GM18907 (cell line): Measurements from ENCODE around the gene ZC3H4.
"Not testable (repeated sequence)": the region's sequence is repeated elsewhere in the genome, so short reads cannot be mapped to it uniquely, and the experiment has no call there.

Experiments used
- ATAC-seq: cut with Tn5 transposase; IDR thresholded peaks from one replicate; pipeline ENCODE4 v1.9.1; 2021; ENCODE audit warnings: mild to moderate bottlenecking, moderate library complexity; ENCODE audit not compliant: unreplicated experiment

The ZC3H4 gene

GRCh38 chr19:47057328-47057727 lies 56.2 kb downstream of the ZC3H4 start:
- ATAC-seq: no peak

DNA sequence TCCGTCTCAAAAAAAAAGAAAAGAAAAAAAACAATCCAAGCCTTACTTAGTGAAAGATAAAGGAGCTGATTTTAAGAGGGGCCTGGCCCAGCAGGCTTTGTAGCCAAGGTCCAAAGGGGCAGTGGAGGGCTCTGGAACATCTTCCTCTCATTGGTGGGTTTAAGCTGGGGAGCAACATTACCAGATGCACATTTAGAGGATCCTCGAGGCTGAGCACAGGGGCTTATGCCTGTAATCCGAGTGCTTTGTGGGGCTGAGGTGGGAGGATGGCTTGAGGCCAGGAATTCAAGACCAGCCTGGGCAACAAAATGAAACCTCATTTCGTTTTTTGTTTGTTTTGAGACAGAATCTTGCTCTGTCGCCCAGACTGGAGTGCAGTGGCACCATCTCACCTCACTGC lies 57.2 kb downstream of the ZC3H4 start:
- no peak for ATAC-seq

DNA sequence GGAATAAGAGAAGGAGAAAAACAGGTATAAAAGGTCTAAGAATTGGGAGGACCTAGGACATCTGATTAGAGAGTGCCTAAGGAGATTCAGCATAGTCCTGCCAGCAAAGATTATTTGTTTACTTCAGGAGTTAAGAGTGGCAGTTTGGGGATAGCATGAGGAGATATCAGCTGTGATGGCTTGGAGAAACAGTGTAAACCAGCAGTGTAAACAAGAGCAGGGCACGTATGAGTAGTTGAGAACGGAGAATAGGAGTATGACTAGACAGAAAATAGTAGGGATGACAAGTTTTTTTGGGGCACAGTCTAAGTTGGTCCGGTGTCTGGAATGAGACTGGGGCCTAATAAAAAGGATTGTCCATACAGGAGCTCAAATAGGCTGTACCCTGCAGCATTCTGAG lies 63.0 kb downstream of the ZC3H4 start:
- ATAC-seq: not testable (repeated sequence)

DNA sequence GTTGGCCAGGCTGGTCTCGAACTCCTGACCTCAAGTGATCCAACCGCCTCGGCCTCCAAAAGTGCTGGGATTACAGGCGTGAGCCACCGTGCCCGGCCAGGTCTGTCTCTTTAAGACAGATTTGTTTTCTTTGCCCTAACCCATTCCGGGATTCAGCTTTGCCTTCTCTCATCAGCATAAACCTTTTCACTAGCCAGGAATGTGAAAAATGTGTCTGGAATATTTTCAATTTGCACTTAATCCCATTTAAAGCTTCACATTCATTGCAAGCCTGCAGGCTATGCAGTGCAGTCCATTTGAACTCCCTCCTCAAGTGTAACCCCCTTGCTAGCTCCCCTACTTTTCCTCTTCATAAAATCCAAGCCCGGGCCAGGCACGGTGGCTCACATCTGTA lies 64.3 kb downstream of the ZC3H4 start:
- ATAC-seq: no peak

DNA sequence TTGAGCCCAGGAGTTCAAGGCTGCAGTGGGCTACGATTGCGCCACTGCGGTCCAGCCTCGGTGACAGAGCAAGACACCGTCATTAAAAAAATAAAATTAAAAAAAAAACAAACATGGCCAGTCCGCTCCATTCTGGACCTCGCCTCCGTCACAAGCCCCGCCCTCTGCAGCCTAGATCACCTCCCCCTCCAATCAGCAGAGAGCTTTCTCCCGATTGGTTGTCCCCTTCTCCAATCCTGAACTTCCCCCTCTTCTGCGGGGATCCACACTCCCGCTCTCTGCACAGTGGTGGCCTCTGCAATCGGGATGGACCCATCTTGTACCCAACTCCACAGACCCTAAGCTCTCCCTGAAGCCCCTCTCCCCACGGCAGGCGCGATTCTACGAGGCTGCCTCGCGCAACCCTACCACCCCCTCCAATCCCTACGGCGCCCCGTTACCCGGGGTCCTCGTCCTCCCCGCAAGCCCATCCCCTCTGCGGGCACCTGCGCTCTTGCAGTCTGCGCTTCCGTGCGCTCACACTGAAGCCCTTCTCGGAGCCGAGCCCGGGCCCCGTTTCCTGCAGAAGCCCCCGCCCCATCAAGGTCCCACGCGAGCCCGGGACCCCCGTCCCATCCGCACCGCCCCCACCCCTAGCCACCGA lies 65.7 kb downstream of the ZC3H4 start:
- peak; percentile 42 for ATAC-seq

DNA sequence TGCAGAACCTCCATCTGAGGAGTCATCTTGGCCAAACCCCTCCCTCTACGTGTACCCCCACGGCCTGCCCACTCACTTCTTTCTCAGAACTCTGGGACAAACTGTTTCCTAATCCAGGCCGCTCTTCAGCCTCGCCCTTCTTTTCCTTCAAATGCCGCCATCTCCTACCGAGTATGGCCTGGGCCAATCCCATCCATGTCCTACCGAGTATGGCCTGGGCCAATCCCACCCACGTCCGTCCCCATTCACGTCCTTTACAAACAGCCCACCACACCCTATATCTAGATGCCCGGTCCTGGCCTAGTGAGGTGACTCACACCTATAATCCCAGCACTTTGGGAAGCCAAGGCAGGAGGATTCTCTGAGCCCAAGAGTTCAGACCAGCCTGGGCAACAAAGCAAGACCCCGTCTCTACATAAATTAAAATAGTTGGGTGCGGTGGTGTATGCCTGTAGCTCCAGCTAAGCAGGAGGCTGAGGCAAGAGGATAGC lies 66.3 kb downstream of the ZC3H4 start:
- ATAC-seq: no peak

DNA sequence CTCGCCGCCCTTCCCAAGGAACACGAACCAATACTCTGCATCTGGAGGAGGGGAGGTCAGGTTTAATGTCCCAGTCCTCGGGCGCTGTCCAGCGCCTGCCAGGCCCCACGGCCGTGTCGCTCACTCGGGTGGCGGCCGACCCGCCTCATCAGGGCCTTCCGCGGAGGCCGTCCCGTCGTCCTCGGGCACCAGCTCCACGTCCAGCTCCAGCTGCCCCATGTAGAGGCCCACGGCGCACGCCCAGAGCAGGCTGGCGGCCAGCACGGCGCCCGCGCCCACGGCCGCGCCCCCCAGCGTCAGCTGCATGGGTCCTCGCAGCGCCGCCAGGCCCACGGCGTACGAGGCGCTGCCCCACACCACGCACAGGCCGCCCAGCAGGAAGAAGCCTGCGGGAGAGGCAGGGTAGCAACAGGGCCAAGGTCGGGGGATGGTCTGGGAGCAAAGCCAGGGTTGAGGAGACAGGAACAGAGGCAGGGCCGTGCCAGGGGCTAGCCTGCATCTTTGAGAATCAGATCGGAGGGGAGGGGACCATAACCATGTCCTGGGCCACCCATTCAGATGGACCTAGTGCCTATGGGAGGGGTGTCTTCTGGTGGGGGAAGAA lies 67.6 kb downstream of the ZC3H4 start:
- ATAC-seq: no peak

GRCh38 chr19:47044946-47045866 lies 68.4 kb downstream of the ZC3H4 start:
- no peak for ATAC-seq

- ATAC-seq: no peak
Measured at GRCh38 chr19:47040869-47041268, 72.7 kb downstream of the ZC3H4 start.

DNA sequence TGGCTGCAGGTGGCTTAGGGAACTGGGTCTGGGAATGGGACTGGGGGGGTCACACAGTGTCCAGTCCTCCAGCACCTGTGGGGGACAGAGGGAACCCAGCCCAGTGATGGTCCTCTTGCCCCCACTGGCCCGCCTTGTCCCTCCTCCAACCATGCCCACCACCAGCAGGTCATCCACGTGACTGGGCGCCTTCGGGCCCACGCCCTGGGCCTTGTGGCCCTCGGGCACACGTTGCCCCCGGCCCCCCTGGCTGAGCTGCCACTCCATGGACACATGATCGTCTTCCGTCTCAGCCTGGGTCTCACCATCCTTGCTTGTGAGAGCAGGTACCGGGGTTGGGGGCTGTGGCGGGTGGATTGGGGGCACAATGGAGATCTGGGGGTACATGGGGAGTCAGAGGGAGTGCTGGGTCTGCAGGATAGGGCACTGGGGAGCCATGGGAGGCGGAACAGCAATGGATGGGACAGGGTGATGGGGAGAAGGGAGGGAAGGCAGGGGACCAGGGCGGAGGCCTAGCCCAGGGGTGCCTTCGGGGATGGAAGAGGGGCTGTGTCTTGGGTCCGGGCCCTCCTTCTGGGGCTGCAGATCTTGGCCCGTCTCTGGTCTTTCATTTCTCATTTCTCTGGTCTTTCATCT lies 74.2 kb downstream of the ZC3H4 start:
- ATAC-seq: no peak

DNA sequence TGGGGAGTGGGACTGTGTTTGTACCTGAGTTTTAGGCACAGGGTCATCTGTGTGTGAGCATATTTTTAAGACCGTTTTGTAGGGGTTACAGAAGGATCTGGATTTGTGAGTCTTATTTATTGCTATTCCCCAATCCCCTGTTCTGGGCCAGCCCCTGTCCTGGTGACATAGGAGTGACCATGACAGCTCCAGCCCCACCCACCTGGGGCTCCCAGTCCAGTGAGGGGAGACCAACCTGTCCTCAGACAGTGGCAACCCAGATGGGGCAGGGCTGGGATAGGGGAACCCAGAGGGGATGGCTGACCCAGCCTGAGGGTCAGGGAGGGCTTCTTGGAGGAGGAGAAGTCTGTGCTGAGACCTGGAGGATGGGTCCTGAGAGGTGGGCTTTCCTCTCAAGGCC lies 75.8 kb downstream of the ZC3H4 start:
- ATAC-seq: no peak

DNA sequence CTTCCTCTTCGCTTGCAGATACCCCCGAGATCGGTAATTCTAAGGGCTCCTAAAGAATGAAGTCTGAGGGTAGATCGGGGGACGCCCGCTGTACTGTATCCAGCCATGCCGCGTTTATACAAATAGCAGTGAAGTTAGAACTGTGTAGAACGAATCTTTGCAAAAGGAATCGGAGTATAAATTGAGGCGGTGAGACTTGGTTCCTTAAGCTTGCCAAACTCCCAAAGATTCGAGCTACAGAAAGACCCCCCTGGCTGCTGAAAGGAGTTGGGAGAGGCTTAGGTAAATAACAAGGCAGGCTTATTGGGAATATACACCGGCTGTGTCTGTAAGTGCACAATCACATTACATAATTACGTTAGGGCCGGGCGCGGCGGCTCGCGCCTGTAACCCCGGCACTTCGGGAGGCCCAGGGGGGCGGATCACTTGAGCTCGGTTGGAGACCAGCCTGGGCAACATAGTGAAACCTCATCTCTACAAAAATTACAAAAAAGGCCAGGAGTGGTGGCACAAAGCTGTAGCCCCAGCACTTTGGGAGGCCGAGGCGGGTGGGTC lies 77.4 kb downstream of the ZC3H4 start:
- peak; percentile 32 for ATAC-seq

DNA sequence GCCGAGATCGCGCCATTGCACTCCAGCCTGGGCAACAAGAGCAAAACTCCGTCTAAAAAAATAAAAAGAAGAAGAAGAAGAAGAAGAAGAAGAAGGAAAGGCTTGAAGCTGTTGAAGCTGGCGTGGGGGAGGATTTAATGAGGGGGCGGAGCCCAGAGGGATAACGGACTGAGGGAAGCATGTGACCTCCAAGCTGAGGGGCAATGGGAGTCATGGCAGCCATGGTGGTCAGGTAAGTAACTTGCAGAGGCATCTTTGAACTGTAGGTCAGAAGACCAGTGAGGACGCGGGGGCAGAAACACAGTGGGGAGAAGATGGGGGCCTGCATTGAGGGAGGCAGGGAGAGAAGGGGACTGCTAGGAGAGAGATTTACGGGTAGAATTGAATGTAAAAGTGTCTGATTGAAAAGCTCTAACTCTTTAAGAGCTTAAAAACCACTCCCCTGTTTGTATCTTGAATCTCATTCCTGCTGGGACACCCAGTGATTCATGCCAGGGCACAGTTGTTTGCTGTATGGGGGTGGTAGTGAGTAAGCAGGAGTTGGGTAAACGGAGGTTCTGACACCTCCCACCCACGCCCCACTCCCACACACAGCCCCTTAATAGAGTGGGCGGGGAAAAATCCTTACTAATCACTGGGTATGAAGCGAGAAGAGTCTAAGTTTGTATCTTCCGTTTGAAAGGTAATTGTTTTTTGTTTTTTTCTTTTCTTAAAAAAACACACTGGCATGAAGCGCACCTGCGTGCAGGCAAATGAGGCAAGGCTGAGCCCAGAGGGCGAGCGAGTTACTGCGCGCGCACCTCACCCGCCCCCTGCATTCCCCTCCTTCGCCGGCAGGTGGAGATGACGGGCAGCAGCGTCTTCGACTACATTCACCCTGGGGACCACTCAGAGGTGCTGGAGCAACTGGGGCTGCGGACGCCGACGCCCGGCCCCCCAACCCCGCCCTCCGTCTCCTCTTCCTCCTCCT lies 78.2 kb downstream of the ZC3H4 start:
- ATAC-seq: peak; percentile 89

- ATAC-seq: no peak
Measured at GRCh38 chr19:47032171-47032811, 81.3 kb downstream of the ZC3H4 start.

DNA sequence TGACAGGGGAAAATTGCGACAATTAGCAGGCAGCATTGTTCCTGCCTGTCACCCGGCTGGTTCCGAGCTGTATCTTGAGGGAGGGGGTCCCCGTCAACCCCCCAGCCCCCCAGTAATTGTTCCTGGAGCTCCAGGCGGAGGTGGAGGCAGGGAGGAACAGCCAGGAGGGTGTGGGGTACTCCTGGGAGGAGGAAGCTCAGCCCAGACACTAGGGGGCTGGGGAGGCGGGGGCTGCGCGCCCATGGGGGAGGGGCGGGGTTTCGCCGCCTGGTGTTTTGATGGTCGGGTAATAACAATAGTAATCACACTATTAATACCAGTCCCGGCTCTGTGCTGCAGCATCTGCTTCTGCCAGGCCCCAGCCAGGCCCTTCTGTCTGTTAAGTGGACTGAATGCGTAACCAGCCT lies 85.4 kb downstream of the ZC3H4 start:
- ATAC-seq: no peak

DNA sequence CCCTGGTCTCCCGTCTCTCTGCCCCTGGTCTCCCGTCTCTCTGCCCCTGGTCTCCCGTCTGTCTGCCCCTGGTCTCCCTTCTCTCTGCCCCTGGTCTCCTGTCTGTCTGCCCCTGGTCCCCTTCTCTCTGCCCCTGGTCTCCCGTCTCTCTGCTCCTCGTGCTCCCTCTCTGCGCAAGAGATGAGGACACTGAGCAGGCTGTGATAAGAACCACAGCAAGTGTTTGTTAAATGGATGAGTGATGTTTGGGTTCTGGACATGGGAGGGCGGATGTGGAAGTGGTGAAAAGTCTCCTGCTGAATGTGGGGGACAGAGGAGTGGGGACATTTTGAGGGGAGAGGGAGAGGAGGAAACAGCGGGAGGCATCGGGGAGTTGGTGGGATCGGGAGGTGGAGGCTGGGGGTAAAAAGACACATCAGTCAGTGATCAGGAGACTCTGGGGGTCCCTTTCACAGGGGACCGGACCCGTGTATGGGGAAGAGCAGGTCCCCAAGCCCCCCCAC lies 85.9 kb downstream of the ZC3H4 start:
- ATAC-seq: no peak

DNA sequence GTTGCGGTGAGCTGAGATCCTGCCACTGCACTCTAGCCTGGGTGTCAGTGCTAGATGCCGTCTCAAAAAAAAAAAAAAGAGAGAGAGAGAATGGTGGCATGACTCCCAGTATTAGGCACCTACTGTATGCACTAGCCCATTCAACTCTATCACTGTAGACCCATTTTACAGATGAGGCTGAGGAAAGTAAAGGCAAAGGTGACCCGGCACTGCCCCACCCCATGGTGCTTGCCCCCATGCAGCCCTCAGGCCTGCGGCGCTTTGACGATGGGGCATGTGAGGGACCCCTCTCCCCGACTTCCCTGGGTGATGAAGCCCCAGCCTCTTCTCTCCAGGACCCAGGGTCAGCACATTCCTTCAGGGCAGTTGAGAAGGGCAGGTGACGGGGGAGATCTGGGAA lies 86.7 kb downstream of the ZC3H4 start:
- ATAC-seq: no peak

DNA sequence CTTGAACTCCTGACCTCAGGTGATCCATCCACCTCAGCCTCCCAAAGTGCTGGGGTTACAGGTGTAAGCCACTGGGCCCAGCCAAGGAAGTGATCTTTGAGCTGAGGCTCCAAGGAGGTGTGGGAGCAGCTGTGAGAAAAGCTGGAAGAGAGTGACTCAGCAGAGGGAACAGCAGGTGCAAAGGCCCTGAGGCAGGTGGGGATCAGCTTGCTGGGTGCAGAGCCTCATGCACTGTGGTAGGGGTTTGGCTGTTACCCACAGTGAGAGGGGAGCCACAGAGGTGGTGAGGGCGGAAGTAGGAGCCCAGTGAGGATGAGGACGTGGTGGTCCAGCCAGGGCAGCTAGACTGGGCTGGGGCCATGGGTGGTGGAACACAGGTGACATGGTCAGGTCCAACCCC lies 87.4 kb downstream of the ZC3H4 start:
- no peak for ATAC-seq

GRCh38 chr19:47024502-47024901 lies 89.1 kb downstream of the ZC3H4 start:
- no peak for ATAC-seq
